Endothelial cell (in vitro differentiated cells): ENCODE measurements around the gene TMEM204. TPM values are rescaled to one million over a fixed set of nuclear protein-coding genes. Genes with fewer than 3 reads are reported as not detected.

Experiments used
- DNase-seq: peaks from one replicate; pipeline ENCODE4 v3.0.0; 2021; ENCODE audit warnings: low spot score
- H3K27ac Mint-ChIP-seq: one replicate; pipeline ENCODE4 v1.8.0; 2021; ENCODE audit warnings: mixed read lengths, inconsistent platforms; ENCODE audit not compliant: unreplicated experiment
- H3K27me3 Mint-ChIP-seq: one replicate; pipeline ENCODE4 v1.8.0; 2021; ENCODE audit warnings: mild to moderate bottlenecking, moderate library complexity, mixed read lengths, inconsistent platforms; ENCODE audit not compliant: unreplicated experiment
- H3K36me3 Mint-ChIP-seq: one replicate; pipeline ENCODE4 v1.8.0; 2021; ENCODE audit warnings: mild to moderate bottlenecking, low read depth, mixed read lengths, inconsistent platforms; ENCODE audit not compliant: unreplicated experiment
- H3K4me1 Mint-ChIP-seq: one replicate; pipeline ENCODE4 v1.8.0; 2021; ENCODE audit warnings: mild to moderate bottlenecking, mixed read lengths, inconsistent platforms; ENCODE audit not compliant: unreplicated experiment
- H3K4me3 Mint-ChIP-seq: one replicate; pipeline ENCODE4 v1.8.0; 2021; ENCODE audit warnings: mild to moderate bottlenecking, mixed read lengths, inconsistent platforms; ENCODE audit not compliant: unreplicated experiment
- H3K9me3 Mint-ChIP-seq: one replicate; pipeline ENCODE4 v1.8.0; 2021; ENCODE audit warnings: mixed read lengths, inconsistent platforms; ENCODE audit not compliant: unreplicated experiment
- CTCF ChIP-seq: fragments of 200-600 bp; sonication (generic); IDR thresholded peaks from one replicate; pipeline ENCODE4 v1.5.0; 2021; ENCODE audit warnings: antibody characterized with exemption; ENCODE audit not compliant: unreplicated experiment
- total RNA-seq: library from RNA; stranded (reverse); fragmentation: NEBNext Ultra II Directional; extraction: Animal tissue kit (Norgen Biotek cat#: 25700); gene quantifications from one replicate; pipeline ENCODE4 v1.2.1, GENCODE V29; 2021; ENCODE audit not compliant: unreplicated experiment

TMEM204 gene
- total RNA-seq, 1 donor from 2014 or later, result 66.3 TPM

- Mint-ChIP-seq H3K4me3 (no peak overlapping the region), H3K4me1 (no peaks in the 10 kb centered on the region), H3K27me3 (peaks cover 12% of the 10 kb centered on the region), H3K27ac (no peak overlapping the region), H3K9me3 (no peaks in the 10 kb centered on the region), H3K36me3 (peaks cover 18% of the 10 kb centered on the region)
- no peak for DNase-seq
- no peak for TF ChIP-seq CTCF
Observed at GRCh38 chr16:1508494-1509187, 24.8 kb upstream of the TMEM204 start.

- H3K27ac Mint-ChIP-seq, result no peak overlapping the region
- no peak for TF ChIP-seq CTCF
- H3K4me1 Mint-ChIP-seq, result no peaks in the 10 kb centered on the region
- peaks cover 22% of the 10 kb centered on the region for H3K36me3 Mint-ChIP-seq
- no peak overlapping the region for H3K4me3 Mint-ChIP-seq
- peaks cover 12% of the 10 kb centered on the region for H3K27me3 Mint-ChIP-seq
- DNase-seq, result no peak
- no peaks in the 10 kb centered on the region for H3K9me3 Mint-ChIP-seq
Observed at GRCh38 chr16:1509307-1510221, 23.9 kb upstream of the TMEM204 start.

- DNase-seq, result no peak
- TF ChIP-seq CTCF, result no peak
- Mint-ChIP-seq H3K27me3 (peaks cover 12% of the 10 kb centered on the region), H3K27ac (no peak overlapping the region), H3K9me3 (no peaks in the 10 kb centered on the region), H3K36me3 (peaks cover 28% of the 10 kb centered on the region), H3K4me3 (no peak overlapping the region), H3K4me1 (no peaks in the 10 kb centered on the region)
Observed at GRCh38 chr16:1510272-1510671, 23.2 kb upstream of the TMEM204 start.

- no peak for DNase-seq
- Mint-ChIP-seq H3K4me3 (no peak overlapping the region), H3K27ac (no peak overlapping the region), H3K4me1 (no peaks in the 10 kb centered on the region), H3K27me3 (peaks cover 14% of the 10 kb centered on the region), H3K9me3 (no peaks in the 10 kb centered on the region), H3K36me3 (peaks cover 33% of the 10 kb centered on the region)
- TF ChIP-seq CTCF, result no peak
Observed at GRCh38 chr16:1510941-1511351, 22.5 kb upstream of the TMEM204 start.
